ENCODE results near the gene RFESD.

GRCh38 chr5:95641741-95642220 lies 4.8 kb upstream of the RFESD start:
- TF ChIP-seq CTCF (IDR thresholded peaks at IDR 0.05) (no peak), POLR2A (IDR thresholded peaks at IDR 0.05) (peak in 1 of 2 donors; percentile 69)
